ENCODE data around the gene GABRA4. TPM values are rescaled to one million over a fixed set of nuclear protein-coding genes. Genes with fewer than 3 reads are reported as not detected.

The GABRA4 gene
- total and polyA plus RNA-seq, 2 experiments from 2014 or later = 1.5 to 1.9 TPM

GRCh38 chr4:46931981-46932380 lies 61.4 kb downstream of the GABRA4 start (continued):
- TF ChIP-seq CTCF (conservative IDR thresholded peaks at IDR 0.05; ENCODE audit: low read depth in 2 of 2) = peak; percentile 81 to 84
- TF ChIP-seq REST (IDR thresholded peaks at IDR 0.05; ENCODE audit: unreplicated experiment) = no peak

GRCh38 chr4:46930891-46931290 lies 62.5 kb downstream of the GABRA4 start:
- no peak overlapping the region for H2AFZ ChIP-seq
- no peak overlapping the region for H3K4me2 ChIP-seq
- ATAC-seq = no peak
- no peak overlapping the region for H3K27ac ChIP-seq (ENCODE audit: low read depth)
- no peak overlapping the region for H3K4me3 Mint-ChIP-seq
- no peaks in the 10 kb centered on the region for H4K20me1 ChIP-seq (replicated peaks; ENCODE audit: insufficient read depth)
- H3K27me3 ChIP-seq (ENCODE audit: insufficient read depth) = no peaks in the 10 kb centered on the region
- DNase-seq (ENCODE audit: low spot score) = no peak
- no peaks in the 10 kb centered on the region for H3K9me3 Mint-ChIP-seq
- H3K4me3 ChIP-seq = no peak overlapping the region
- no peaks in the 10 kb centered on the region for H3K27me3 Mint-ChIP-seq (ENCODE audit: insufficient read depth, low read depth, poor library complexity)
- H3K36me3 ChIP-seq (ENCODE audit: insufficient read depth) = no peaks in the 10 kb centered on the region
- H3K79me2 ChIP-seq (replicated peaks; ENCODE audit: insufficient read depth) = no peaks in the 10 kb centered on the region
- no peaks in the 10 kb centered on the region for H3K4me1 ChIP-seq (ENCODE audit: insufficient read depth)
- H3F3A ChIP-seq (replicated peaks; ENCODE audit: low read depth) = no peaks in the 10 kb centered on the region
- H3K27ac Mint-ChIP-seq = no peak overlapping the region
- no peaks in the 10 kb centered on the region for H3K4me1 Mint-ChIP-seq
- H3K9me2 ChIP-seq (ENCODE audit: insufficient read depth) = no peaks in the 10 kb centered on the region
- H3K36me3 Mint-ChIP-seq (ENCODE audit: low read depth) = no peaks in the 10 kb centered on the region
- TF ChIP-seq JUNB (IDR thresholded peaks at IDR 0.05; ENCODE audit: unreplicated experiment) (no peak), ZNF462 (CRISPR knock-in tag; IDR thresholded peaks at IDR 0.05) (no peak), POLR2AphosphoS5 (IDR thresholded peaks at IDR 0.05; ENCODE audit: low read depth) (no peak), ZNF114 (CRISPR knock-in tag; IDR thresholded peaks at IDR 0.05) (no peak), STAT1 (IDR thresholded peaks at IDR 0.05; ENCODE audit: unreplicated experiment) (no peak), ETS1 (IDR thresholded peaks at IDR 0.05) (no peak), ZNF331 (CRISPR knock-in tag; IDR thresholded peaks at IDR 0.05; ENCODE audit: low read depth) (no peak), NANOG (IDR thresholded peaks at IDR 0.05; ENCODE audit: borderline replicate concordance) (no peak)
